Nephron (organoid): ENCODE measurements around the gene TPBGL.
A peak's percentile ranks its signal among the peaks of the same experiment; 100 is the strongest.

Experiments
- H3K27ac Mint-ChIP-seq, 3 experiments: 2 replicates each; pipeline ENCODE4 v1.8.0; 2020; ENCODE audit warnings: mixed read lengths in 3 of 3, mild to moderate bottlenecking in 2 of 3, moderate library complexity in 1 of 3
- H3K27me3 Mint-ChIP-seq: 2 replicates; pipeline ENCODE4 v1.8.0; 2021; ENCODE audit warnings: low read depth, mild to moderate bottlenecking, moderate library complexity, mixed read lengths
- H3K36me3 Mint-ChIP-seq: 2 replicates; pipeline ENCODE4 v1.8.0; 2020; ENCODE audit warnings: low read depth, mixed read lengths
- H3K4me1 Mint-ChIP-seq: 2 replicates; pipeline ENCODE4 v1.8.0; 2020; ENCODE audit warnings: mixed read lengths
- H3K4me3 Mint-ChIP-seq, 3 experiments: 2 replicates each; pipeline ENCODE4 v1.8.0; 2020; ENCODE audit warnings: mild to moderate bottlenecking in 3 of 3, mixed read lengths in 3 of 3, moderate library complexity in 2 of 3
- H3K9me3 Mint-ChIP-seq: 2 replicates; pipeline ENCODE4 v1.8.0; 2020; ENCODE audit warnings: mixed read lengths
- TF ChIP-seq, protein P1 (sequence below), 3 experiments: fragments of 200-600 bp; sonication (generic); IDR thresholded peaks; one replicate each; pipeline ENCODE4 v1.5.0; 2021; ENCODE audit warnings: antibody characterized with exemption in 3 of 3; ENCODE audit not compliant: unreplicated experiment in 3 of 3

Gene TPBGL

DNA sequence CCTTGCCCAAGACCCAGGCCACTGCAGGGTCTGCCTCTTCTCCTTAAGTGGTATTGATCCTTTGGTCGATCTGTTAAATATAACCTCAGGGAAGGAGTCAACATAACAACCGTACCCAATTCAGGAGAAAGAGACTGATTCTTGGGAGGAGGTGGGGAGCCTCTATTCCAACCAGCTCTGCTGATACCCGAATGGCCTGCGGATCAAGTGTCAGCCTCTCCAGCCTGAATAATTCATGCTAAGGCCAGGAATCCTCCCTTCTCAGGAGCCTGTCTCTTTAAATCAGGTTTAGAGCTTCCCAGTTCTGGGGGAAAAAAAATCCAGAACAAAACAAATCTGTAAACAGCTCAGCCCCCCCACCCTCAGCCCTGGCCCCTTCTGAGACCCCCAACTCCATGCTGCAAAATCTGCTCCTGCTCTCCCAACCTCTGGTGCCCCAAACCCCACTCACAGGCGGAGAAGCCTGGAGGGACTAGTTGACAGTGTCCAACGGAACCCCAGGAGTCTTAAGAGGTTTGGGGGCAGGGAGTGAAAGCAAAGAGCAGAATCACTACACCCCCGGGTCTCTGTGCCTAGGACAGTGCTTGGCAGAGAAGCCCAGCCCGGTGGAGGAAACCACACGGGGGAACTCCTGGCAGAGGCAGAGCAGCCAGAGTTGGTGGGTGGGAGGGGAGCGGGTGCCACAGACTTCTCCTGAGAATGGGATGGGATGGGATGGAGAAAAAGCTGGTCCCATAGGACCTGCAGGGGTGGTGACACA lies 863 bp upstream of the TPBGL start:
- H3K27me3 Mint-ChIP-seq, result peaks cover 82% of the 10 kb centered on the region
- no peaks in the 10 kb centered on the region for H3K9me3 Mint-ChIP-seq
- H3K4me1 Mint-ChIP-seq, result peaks cover 6% of the 10 kb centered on the region
- H3K27ac Mint-ChIP-seq, result no peak overlapping the region
- no peaks in the 10 kb centered on the region for H3K36me3 Mint-ChIP-seq
- TF ChIP-seq, protein P1, sequence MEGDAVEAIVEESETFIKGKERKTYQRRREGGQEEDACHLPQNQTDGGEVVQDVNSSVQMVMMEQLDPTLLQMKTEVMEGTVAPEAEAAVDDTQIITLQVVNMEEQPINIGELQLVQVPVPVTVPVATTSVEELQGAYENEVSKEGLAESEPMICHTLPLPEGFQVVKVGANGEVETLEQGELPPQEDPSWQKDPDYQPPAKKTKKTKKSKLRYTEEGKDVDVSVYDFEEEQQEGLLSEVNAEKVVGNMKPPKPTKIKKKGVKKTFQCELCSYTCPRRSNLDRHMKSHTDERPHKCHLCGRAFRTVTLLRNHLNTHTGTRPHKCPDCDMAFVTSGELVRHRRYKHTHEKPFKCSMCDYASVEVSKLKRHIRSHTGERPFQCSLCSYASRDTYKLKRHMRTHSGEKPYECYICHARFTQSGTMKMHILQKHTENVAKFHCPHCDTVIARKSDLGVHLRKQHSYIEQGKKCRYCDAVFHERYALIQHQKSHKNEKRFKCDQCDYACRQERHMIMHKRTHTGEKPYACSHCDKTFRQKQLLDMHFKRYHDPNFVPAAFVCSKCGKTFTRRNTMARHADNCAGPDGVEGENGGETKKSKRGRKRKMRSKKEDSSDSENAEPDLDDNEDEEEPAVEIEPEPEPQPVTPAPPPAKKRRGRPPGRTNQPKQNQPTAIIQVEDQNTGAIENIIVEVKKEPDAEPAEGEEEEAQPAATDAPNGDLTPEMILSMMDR (IDR thresholded peaks at IDR 0.05; ENCODE audit: unreplicated experiment in 3 of 3), result no peak
- peak overlapping the region; percentile 72 to 80 (median 79) for H3K4me3 Mint-ChIP-seq

- no peaks in the 10 kb centered on the region for H3K36me3 Mint-ChIP-seq
- H3K4me1 Mint-ChIP-seq, result no peaks in the 10 kb centered on the region
- H3K27me3 Mint-ChIP-seq, result peaks cover 88% of the 10 kb centered on the region
- H3K4me3 Mint-ChIP-seq, result peak overlapping the region; percentile 68 to 71 (median 69)
- H3K27ac Mint-ChIP-seq, result no peak overlapping the region
- TF ChIP-seq, protein P1 (IDR thresholded peaks at IDR 0.05; ENCODE audit: unreplicated experiment in 3 of 3), result peak; percentile 79 to 86 (median 83)
- H3K9me3 Mint-ChIP-seq, result no peaks in the 10 kb centered on the region
These were observed 697 bp downstream of the TPBGL start for GRCh38 chr11:75241036-75241905.

DNA sequence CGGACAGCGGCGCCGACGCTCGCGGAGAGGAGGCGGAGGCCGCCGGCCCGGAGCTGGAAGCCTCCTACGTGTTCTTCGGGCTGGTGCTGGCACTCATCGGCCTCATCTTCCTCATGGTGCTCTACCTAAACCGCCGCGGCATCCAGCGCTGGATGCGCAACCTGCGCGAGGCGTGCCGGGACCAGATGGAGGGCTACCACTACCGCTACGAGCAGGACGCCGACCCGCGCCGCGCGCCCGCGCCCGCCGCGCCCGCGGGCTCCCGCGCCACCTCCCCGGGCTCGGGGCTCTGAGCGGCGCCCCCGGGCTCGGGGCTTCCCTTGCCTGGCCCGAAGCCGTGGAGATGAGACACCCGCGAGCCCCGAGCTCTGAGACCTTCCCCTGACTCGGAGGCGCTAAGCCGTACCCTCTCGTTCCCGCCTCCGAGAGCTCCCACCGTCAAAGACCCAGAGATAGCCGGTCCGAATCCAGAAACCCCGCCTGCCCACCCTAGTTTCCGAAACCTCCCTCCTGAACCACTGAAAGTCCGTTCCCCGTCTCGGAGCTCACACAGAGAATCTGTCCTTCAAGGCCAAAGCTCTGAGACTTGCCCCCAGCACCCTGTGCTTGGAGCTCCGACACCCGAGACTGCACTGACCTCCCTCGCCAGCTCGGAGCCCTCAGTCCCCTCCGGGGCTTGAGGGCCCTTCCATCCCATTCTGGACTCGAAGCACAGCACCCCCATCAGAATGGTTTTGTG lies 1.5 kb downstream of the TPBGL start:
- Mint-ChIP-seq H3K27me3 (peaks cover 82% of the 10 kb centered on the region), H3K36me3 (no peaks in the 10 kb centered on the region), H3K4me3 (peak overlapping the region; percentile 74 to 85 (median 83)), H3K9me3 (no peaks in the 10 kb centered on the region), H3K27ac (peak overlapping the region in 1 of 3 experiments; percentile 46), H3K4me1 (no peaks in the 10 kb centered on the region)
- TF ChIP-seq, protein P1 (IDR thresholded peaks at IDR 0.05; ENCODE audit: unreplicated experiment in 3 of 3), result no peak

GRCh38 chr11:75242722-75243600 lies 2.4 kb downstream of the TPBGL start:
- H3K27me3 Mint-ChIP-seq, result peaks cover 76% of the 10 kb centered on the region

More at GRCh38 chr11:75242722-75243600, 2.4 kb downstream of the TPBGL start:
- H3K9me3 Mint-ChIP-seq, result no peaks in the 10 kb centered on the region
- TF ChIP-seq, protein P1 (IDR thresholded peaks at IDR 0.05; ENCODE audit: unreplicated experiment in 3 of 3), result no peak
- H3K27ac Mint-ChIP-seq, result no peak overlapping the region
- H3K4me1 Mint-ChIP-seq, result no peaks in the 10 kb centered on the region
- H3K4me3 Mint-ChIP-seq, result peak overlapping the region; percentile 77 to 85 (median 83)
- no peaks in the 10 kb centered on the region for H3K36me3 Mint-ChIP-seq
